Thoracic aorta (tissue), 2 donors: ENCODE data around the gene PKIB. TPM values are rescaled to one million over a fixed set of nuclear protein-coding genes. Genes with fewer than 3 reads are reported as not detected.
"Not testable (repeated sequence)": the region's sequence is repeated elsewhere in the genome, so short reads cannot be mapped to it uniquely, and the experiment has no call there.

Experiments
- ATAC-seq: fragments of 150-250 bp; one replicate; pipeline ENCODE4 v1.8.0; 2017; ENCODE audit warnings: low read depth; ENCODE audit not compliant: insufficient number of reproducible peaks, low FRiP score
- DNase-seq: peaks from one replicate; pipeline ENCODE4 v3.0.0-alpha.2; 2020; ENCODE audit warnings: low spot score
- H3K27ac ChIP-seq, 2 donors: fragments of 200-600 bp; sonication (generic); 1 replicate in 1 of 2; 2 replicates in 1 of 2; pipeline ENCODE4 v1.5.1; 2016; ENCODE audit warnings: mild to moderate bottlenecking in 2 of 2, moderate library complexity in 2 of 2
- H3K27me3 ChIP-seq: fragments of 200-600 bp; sonication (generic); replicated peaks from 2 replicates; pipeline ENCODE4 v1.6.0; 2016; ENCODE audit warnings: mild to moderate bottlenecking; ENCODE audit not compliant: insufficient read depth
- H3K36me3 ChIP-seq: fragments of 200-600 bp; sonication (generic); one replicate; pipeline ENCODE4 v1.5.1; 2016
- H3K4me1 ChIP-seq, 2 donors: fragments of 200-600 bp; sonication (generic); 1 replicate in 1 of 2; 2 replicates in 1 of 2; pipeline versions ENCODE4 v1.5.1 to v1.6.0; 2016; ENCODE audit warnings: low read depth in 2 of 2, mild to moderate bottlenecking in 1 of 2; ENCODE audit not compliant: control insufficient read depth in 1 of 2
- H3K4me3 ChIP-seq: fragments of 200-600 bp; sonication (generic); 2 replicates; pipeline ENCODE4 v1.5.1; 2016; ENCODE audit warnings: mild to moderate bottlenecking
- H3K9me3 ChIP-seq: fragments of 200-600 bp; sonication (generic); 2 replicates; pipeline ENCODE4 v1.5.1; 2016
- total RNA-seq, 2 donors: library from RNA; depleted of rRNA; stranded (reverse); fragments of >200 nt; gene quantifications; one replicate each; pipeline versions ENCODE4 v1.1.0 to v1.2.3, GENCODE V29; 2016
- TF ChIP-seq, protein P1 (sequence below): fragments of 200-600 bp; sonication (generic); IDR thresholded peaks from one replicate; pipeline ENCODE4 v1.5.1; 2019; ENCODE audit warnings: antibody characterized with exemption

The PKIB gene
- total RNA-seq, 2 donors from 2014 or later, result 0.81 to 6.0 TPM

DNA sequence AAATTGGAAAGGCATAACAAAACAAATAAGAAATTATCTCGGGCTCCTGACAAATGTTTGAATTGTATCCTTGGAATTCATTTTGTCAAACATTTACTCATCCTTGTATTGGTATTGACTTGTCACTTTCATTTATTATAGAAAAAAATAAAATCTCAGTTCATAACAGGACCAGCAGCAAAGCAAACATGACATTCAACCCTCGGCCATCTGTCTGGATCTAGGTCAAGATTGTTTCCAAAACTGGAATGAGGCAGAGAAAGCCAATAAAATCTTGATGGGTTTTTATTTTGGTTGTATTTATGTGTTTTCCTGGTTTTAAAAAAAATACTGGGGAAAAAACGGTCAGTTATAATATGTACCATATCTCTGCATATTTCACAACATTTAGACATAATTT lies 126.4 kb downstream of the PKIB start:
- Histone ChIP-seq H3K27ac (no peak overlapping the region), H3K4me1 (no peaks in the 10 kb centered on the region), H3K9me3 (no peaks in the 10 kb centered on the region), H3K4me3 (no peak overlapping the region), H3K36me3 (no peaks in the 10 kb centered on the region), H3K27me3 (no peaks in the 10 kb centered on the region)
- TF ChIP-seq, protein P1, sequence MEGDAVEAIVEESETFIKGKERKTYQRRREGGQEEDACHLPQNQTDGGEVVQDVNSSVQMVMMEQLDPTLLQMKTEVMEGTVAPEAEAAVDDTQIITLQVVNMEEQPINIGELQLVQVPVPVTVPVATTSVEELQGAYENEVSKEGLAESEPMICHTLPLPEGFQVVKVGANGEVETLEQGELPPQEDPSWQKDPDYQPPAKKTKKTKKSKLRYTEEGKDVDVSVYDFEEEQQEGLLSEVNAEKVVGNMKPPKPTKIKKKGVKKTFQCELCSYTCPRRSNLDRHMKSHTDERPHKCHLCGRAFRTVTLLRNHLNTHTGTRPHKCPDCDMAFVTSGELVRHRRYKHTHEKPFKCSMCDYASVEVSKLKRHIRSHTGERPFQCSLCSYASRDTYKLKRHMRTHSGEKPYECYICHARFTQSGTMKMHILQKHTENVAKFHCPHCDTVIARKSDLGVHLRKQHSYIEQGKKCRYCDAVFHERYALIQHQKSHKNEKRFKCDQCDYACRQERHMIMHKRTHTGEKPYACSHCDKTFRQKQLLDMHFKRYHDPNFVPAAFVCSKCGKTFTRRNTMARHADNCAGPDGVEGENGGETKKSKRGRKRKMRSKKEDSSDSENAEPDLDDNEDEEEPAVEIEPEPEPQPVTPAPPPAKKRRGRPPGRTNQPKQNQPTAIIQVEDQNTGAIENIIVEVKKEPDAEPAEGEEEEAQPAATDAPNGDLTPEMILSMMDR, result no peak
- ATAC-seq, result no peak
- DNase-seq, result no peak

GRCh38 chr6:122740091-122740490 lies 129.9 kb downstream of the PKIB start:
- DNase-seq (no peak), ATAC-seq (no peak)
- Histone ChIP-seq H3K27ac (no peak overlapping the region), H3K27me3 (no peaks in the 10 kb centered on the region), H3K9me3 (no peaks in the 10 kb centered on the region), H3K4me3 (no peak overlapping the region), H3K36me3 (no peaks in the 10 kb centered on the region), H3K4me1 (no peaks in the 10 kb centered on the region)
- TF ChIP-seq, protein P1, result no peak

- no peak overlapping the region for H3K27ac ChIP-seq
- no peak overlapping the region for H3K4me3 ChIP-seq
These were observed 130.7 kb downstream of the PKIB start for GRCh38 chr6:122740936-122741335.

DNA sequence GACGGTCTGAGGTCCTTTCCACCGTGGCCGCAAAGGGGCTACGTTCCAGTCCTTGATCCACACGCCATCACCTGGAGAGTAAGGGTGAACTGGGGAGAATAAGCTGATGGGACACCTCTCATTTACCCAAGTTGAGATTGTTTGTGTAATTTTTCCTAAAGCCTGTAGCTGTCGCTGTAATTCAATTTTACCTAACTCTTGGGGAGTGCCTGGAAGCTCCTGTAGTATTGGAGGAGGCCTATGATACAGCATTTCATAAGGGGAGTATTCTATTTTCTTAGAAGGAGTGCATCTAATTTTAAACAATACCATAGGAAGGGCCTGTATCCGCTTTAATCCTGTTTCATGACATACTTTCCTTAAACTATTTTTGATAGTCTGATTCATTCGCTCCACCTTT lies 134.0 kb downstream of the PKIB start:
- not testable (repeated sequence) for H3K36me3 ChIP-seq, ATAC-seq, H3K27ac ChIP-seq, H3K27me3 ChIP-seq, DNase-seq, H3K9me3 ChIP-seq, H3K4me3 ChIP-seq, H3K4me1 ChIP-seq

More at GRCh38 chr6:122740936-122741335, 130.7 kb downstream of the PKIB start:
- DNase-seq, result no peak
- no peaks in the 10 kb centered on the region for H3K9me3 ChIP-seq
- no peaks in the 10 kb centered on the region for H3K27me3 ChIP-seq
- H3K36me3 ChIP-seq, result no peaks in the 10 kb centered on the region
- H3K4me1 ChIP-seq, result no peaks in the 10 kb centered on the region
- no peak for ATAC-seq
- TF ChIP-seq, protein P1, result no peak

DNA sequence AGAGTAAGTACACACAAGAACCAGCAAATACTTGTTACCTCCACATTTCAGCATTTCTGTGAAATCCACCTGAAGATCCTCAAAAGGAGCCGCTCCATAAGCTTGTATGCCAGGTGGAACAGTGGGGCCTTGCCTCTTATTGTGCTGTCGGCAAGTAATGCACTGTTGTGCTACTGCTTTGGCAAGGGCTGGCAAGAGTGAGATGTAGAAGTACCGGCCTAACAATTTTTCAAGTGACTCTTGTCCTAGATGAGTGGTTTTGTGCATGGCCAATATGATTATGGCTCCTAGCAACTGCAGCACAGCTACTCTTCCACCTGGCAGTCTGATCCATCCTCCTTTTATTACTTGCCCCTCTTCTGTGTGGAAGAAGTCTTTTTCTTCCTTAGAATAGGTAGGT lies 134.7 kb downstream of the PKIB start:
- not testable (repeated sequence) for H3K27me3 ChIP-seq, H3K9me3 ChIP-seq, H3K4me3 ChIP-seq, ATAC-seq, H3K36me3 ChIP-seq, H3K27ac ChIP-seq, DNase-seq, H3K4me1 ChIP-seq

DNA sequence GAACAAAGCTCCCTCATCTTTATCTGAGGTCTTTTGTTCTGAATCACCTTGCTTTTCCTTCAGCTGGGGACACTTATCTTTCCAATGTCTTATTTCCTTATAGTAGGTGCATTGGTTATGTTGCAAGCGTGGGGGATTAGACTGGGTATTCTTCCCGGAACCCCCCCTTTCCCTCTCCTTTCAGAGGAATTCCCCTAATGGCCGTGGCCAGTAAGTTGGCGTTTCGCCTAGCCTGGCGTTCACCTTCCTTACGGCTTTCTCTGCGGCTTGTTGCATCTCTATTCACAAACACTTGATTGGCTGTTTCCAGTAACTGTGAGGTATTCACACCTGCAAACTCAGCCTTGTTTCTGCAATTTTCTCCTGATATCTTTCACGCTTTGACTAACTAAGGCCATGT lies 136.5 kb downstream of the PKIB start:
- H3K36me3 ChIP-seq, result no peaks in the 10 kb centered on the region
- H3K4me1 ChIP-seq, result no peaks in the 10 kb centered on the region
- no peak overlapping the region for H3K27ac ChIP-seq
- DNase-seq (no peak), ATAC-seq (no peak)
- H3K9me3 ChIP-seq, result no peaks in the 10 kb centered on the region
- TF ChIP-seq, protein P1, result no peak
- no peaks in the 10 kb centered on the region for H3K27me3 ChIP-seq
- H3K4me3 ChIP-seq, result no peak overlapping the region
